Testis (tissue), 2 donors: ENCODE data around the gene LRRC56.

Experiments used
- CTCF ChIP-seq, 3 experiments: fragments of 450-650 bp in 2 of 3; fragments of 200-600 bp in 1 of 3; sonication (generic) in 1 of 3; IDR thresholded peaks; one replicate each; pipeline ENCODE4 v1.5.1; 2016 to 2019; ENCODE audit warnings: antibody characterized with exemption in 3 of 3, mild to moderate bottlenecking in 2 of 3, moderate library complexity in 1 of 3
- POLR2A ChIP-seq: fragments of 450-650 bp; IDR thresholded peaks from one replicate; pipeline ENCODE4 v1.6.1; 2017; ENCODE audit warnings: antibody characterized with exemption, mild to moderate bottlenecking, moderate library complexity

GRCh38 chr11:501683-502287, 35.5 kb upstream of the LRRC56 start:
- TF ChIP-seq CTCF (IDR thresholded peaks at IDR 0.05): no peak
- TF ChIP-seq POLR2A: no peak
